ENCODE data around the gene PDILT. TPM values are rescaled to one million over a fixed set of nuclear protein-coding genes. Genes with fewer than 3 reads are reported as not detected.

PDILT gene
- total and polyA plus RNA-seq, 2 of the 8 experiments (the other 6 are each of a cell fraction or from before 2014, with no cell fraction given) = not detected

DNA sequence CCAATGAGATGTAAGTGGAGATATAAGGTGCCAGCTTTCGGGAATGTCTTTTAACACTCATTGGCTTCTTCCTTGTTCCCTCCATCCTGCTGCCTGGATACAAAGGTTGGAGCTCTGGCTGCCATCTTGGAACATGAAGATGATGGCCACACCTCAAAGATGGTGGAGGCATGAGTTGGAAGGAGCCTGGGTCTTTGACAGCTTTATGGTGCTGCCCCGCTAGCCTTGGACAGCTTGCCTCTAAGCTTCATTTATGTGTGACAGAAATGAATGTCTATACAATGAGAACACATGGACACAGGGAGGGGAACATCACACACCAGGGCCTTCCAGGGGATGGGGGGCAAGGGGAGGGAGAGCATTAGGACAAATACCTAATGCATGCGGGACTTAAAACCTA lies 90.8 kb downstream of the PDILT start:
- Histone ChIP-seq H3K4me3 (ENCODE audit: extremely low read depth in 1 of 4, insufficient read depth in 2 of 4, low read depth in 3 of 4, low read length in 4 of 4) (no peak overlapping the region), H4K20me1 (replicated peaks in 1 of 2; ENCODE audit: control insufficient read depth in 1 of 2, insufficient read depth in 2 of 2, low read length in 2 of 2) (no peaks in the 10 kb centered on the region), H3K14ac (ENCODE audit: insufficient read length) (no peak overlapping the region), H3K4me1 (replicated peaks in 1 of 4; ENCODE audit: control insufficient read depth in 3 of 4, insufficient read depth in 4 of 4, low read length in 3 of 4) (no peaks in the 10 kb centered on the region), H3K36me3 (ENCODE audit: control insufficient read depth in 2 of 4, insufficient read depth in 4 of 4, low read length in 3 of 4) (no peaks in the 10 kb centered on the region), H4K8ac (ENCODE audit: extremely low read depth, insufficient read depth, low read length) (no peak overlapping the region), H2BK12ac (ENCODE audit: low read depth, low read length) (no peak overlapping the region), H3K18ac (ENCODE audit: extremely low read depth, low read length) (no peak overlapping the region), H3K79me1 (ENCODE audit: low read depth, low read length) (no peaks in the 10 kb centered on the region), H4K5ac (ENCODE audit: insufficient read length, low read depth, low read length) (no peak overlapping the region), H3K79me2 (ENCODE audit: control insufficient read depth in 1 of 2, insufficient read depth in 2 of 2, low read length in 2 of 2) (no peaks in the 10 kb centered on the region), H2BK120ac (replicated peaks; ENCODE audit: low read depth, low read length) (no peak overlapping the region), H3K23ac (ENCODE audit: insufficient read length) (no peak overlapping the region), H3K23me2 (ENCODE audit: low read depth, low read length) (no peaks in the 10 kb centered on the region), H3K56ac (replicated peaks; ENCODE audit: insufficient read length, low read depth, low read length) (no peak overlapping the region), H2BK15ac (ENCODE audit: low read length) (no peak overlapping the region), H3K9me3 (ENCODE audit: insufficient read depth in 2 of 2, low read depth in 1 of 2, low read length in 1 of 2) (peaks cover 0 to 2% of the 10 kb centered on the region in 2 experiments; a peak in 1 of 4 replicates), H3K4ac (replicated peaks; ENCODE audit: insufficient read length, low read depth, low read length) (no peak overlapping the region), H3K27ac (ENCODE audit: low read depth, low read length) (no peak overlapping the region), H2AFZ (ENCODE audit: low read length) (no peak overlapping the region), H2BK20ac (ENCODE audit: low read length) (no peak overlapping the region), H2BK5ac (ENCODE audit: low read depth, low read length) (no peak overlapping the region), H2AK5ac (ENCODE audit: low read depth, low read length) (no peak overlapping the region), H4K91ac (replicated peaks; ENCODE audit: insufficient read length, low read length) (no peak overlapping the region), H3K9ac (replicated peaks in 1 of 4; ENCODE audit: extremely low read depth in 1 of 4, low read depth in 3 of 4, low read length in 3 of 4) (no peak overlapping the region), H3K4me2 (ENCODE audit: insufficient read depth in 1 of 2, low read depth in 2 of 2, low read length in 2 of 2) (no peak overlapping the region), H3K27me3 (replicated peaks in 1 of 4; ENCODE audit: control insufficient read depth in 3 of 4, extremely low read depth in 1 of 4, insufficient read depth in 3 of 4, low read length in 3 of 4) (no peaks in the 10 kb centered on the region; a peak in 1 of 7 replicates)
- ChIA-PET CTCF (ENCODE audit: partially characterized antibody) (interaction anchor here (0.7 to 1.7 kb wide), 4 partner anchors 13 to 408 kb away, joined by 3 to 8 read pairs (median 3); partner anchors contain the start of gene GP2), POLR2A (ENCODE audit: partially characterized antibody) (interaction anchor here (0.7 kb wide), 1 partner anchor 10 kb away, joined by 3 read pairs; no protein-coding TSS in a partner anchor)
- WGBS, 2 experiments (ENCODE audit: extremely low coverage in 1 of 2, insufficient coverage in 1 of 2, insufficient read length in 1 of 2, insufficient replicate concordance in 2 of 2, low coverage in 1 of 2, low lambda C conversion rate in 2 of 2, missing lambda C conversion rate in 1 of 2) = 98% methylated on average over 3 of the region's 3 CpGs; no CpG with 5 or more reads in 1 of the 2 experiments
- FAIRE-seq = no peak
- no peak for DNase-seq (ENCODE audit: low read depth in 1 of 2, low spot score in 2 of 2)
- TF ChIP-seq JUN (IDR thresholded peaks at IDR 0.05; ENCODE audit: low read depth, low read length) = no peak
- TF ChIP-seq POLR2AphosphoS5 (IDR thresholded peaks at IDR 0.05; ENCODE audit: low read depth, low read length) = no peak
- TF ChIP-seq SUZ12 (IDR thresholded peaks at IDR 0.05; ENCODE audit: low read length) = no peak
- no peak for TF ChIP-seq KDM4A (IDR thresholded peaks at IDR 0.05; ENCODE audit: low read depth, low read length, severe bottlenecking)
- no peak for TF ChIP-seq SIX5 (IDR thresholded peaks at IDR 0.05; ENCODE audit: low read depth, low read length)
- TF ChIP-seq SP1 (IDR thresholded peaks at IDR 0.05; ENCODE audit: low read depth, low read length) = no peak
- no peak for TF ChIP-seq ATF3 (IDR thresholded peaks at IDR 0.05; ENCODE audit: insufficient read depth, low read depth, low read length)
- TF ChIP-seq KDM1A (IDR thresholded peaks at IDR 0.05; ENCODE audit: borderline replicate concordance, low read length) = no peak
- TF ChIP-seq EP300 (IDR thresholded peaks at IDR 0.05; ENCODE audit: borderline replicate concordance in 1 of 2, low read depth in 2 of 2, low read length in 2 of 2) = no peak
- TF ChIP-seq MAFK (IDR thresholded peaks at IDR 0.05; ENCODE audit: low read depth, low read length) = no peak
- no peak for TF ChIP-seq KDM5A (IDR thresholded peaks at IDR 0.05; ENCODE audit: low read length)
- no peak for TF ChIP-seq HDAC2 (IDR thresholded peaks at IDR 0.05; ENCODE audit: borderline replicate concordance in 1 of 2, low read depth in 2 of 2, low read length in 2 of 2)
- no peak for TF ChIP-seq SP2 (IDR thresholded peaks at IDR 0.05; ENCODE audit: low read length)

Measured in H1 (cell line).